HepG2 (cell line): Measurements from ENCODE around the gene TRIM27. TPM values are rescaled to one million over a fixed set of nuclear protein-coding genes. Genes with fewer than 3 reads are reported as not detected.

Source experiments
- CHCHD3 ChIP-seq: sonication (generic); formaldehyde crosslinking; IDR thresholded peaks from 2 replicates; pipeline ENCODE4 v1.8.0; 2022; ENCODE audit warnings: mild to moderate bottlenecking, missing genetic modification reagents, moderate library complexity
- DRAP1 ChIP-seq: IDR thresholded peaks from 2 replicates; pipeline ENCODE4 v1.6.1; 2016; ENCODE audit warnings: missing genetic modification reagents, missing compliant biosample characterization
- EED ChIP-seq: sonication (generic); formaldehyde crosslinking; IDR thresholded peaks from 2 replicates; pipeline ENCODE4 v1.5.0; 2020; ENCODE audit warnings: mild to moderate bottlenecking, missing genetic modification reagents
- ELF1 ChIP-seq: sonication (generic); formaldehyde crosslinking; IDR thresholded peaks from 2 replicates; pipeline ENCODE4 v1.4.0; 2020; ENCODE audit warnings: missing genetic modification reagents
- HNRNPH1 ChIP-seq: fragments of 200-400 bp; formaldehyde crosslinking; optimal IDR thresholded peaks from 2 replicates; pipeline ENCODE3; 2017; ENCODE audit warnings: mild to moderate bottlenecking, low read depth, low read length
- KDM5B ChIP-seq: sonication (generic); formaldehyde crosslinking; IDR thresholded peaks from 2 replicates; pipeline ENCODE4 v1.4.0; 2020; ENCODE audit warnings: missing genetic modification reagents, mild to moderate bottlenecking, borderline replicate concordance
- KLF16 ChIP-seq, 2 experiments: sonication (generic) in 1 of 2; formaldehyde crosslinking in 1 of 2; IDR thresholded peaks; 2 replicates each; pipeline versions ENCODE4 v1.6.1 to v1.8.0; 2016 to 2023; ENCODE audit warnings: missing genetic modification reagents in 2 of 2, missing compliant biosample characterization in 1 of 2
- RAD21 ChIP-seq: fragments of 450-650 bp; formaldehyde crosslinking; IDR thresholded peaks from 2 replicates; pipeline ENCODE4 v1.5.0; 2020; ENCODE audit warnings: mild to moderate bottlenecking
- TBX2 ChIP-seq: sonication (generic); formaldehyde crosslinking; IDR thresholded peaks from 2 replicates; pipeline ENCODE4 v1.5.0; 2020; ENCODE audit warnings: missing genetic modification reagents, mild to moderate bottlenecking, borderline replicate concordance
- ZKSCAN5 ChIP-seq: sonication (generic); formaldehyde crosslinking; IDR thresholded peaks from 2 replicates; pipeline ENCODE4 v1.5.1; 2020; ENCODE audit warnings: mild to moderate bottlenecking, missing genetic modification reagents
- ZMYM4 ChIP-seq: sonication (generic); formaldehyde crosslinking; IDR thresholded peaks from 2 replicates; pipeline ENCODE4 v1.8.1; 2023; ENCODE audit warnings: mild to moderate bottlenecking, missing genetic modification reagents
- ZNF160 ChIP-seq: sonication (generic); formaldehyde crosslinking; IDR thresholded peaks from 2 replicates; pipeline ENCODE4 v1.8.0; 2022; ENCODE audit warnings: mild to moderate bottlenecking, inconsistent platforms, missing genetic modification reagents
- ZNF256 ChIP-seq: sonication (generic); formaldehyde crosslinking; conservative IDR thresholded peaks from 2 replicates; pipeline ENCODE4 v1.4.0; 2020; ENCODE audit warnings: missing genetic modification reagents
- ZNF382 ChIP-seq: sonication (generic); formaldehyde crosslinking; IDR thresholded peaks from 2 replicates; pipeline ENCODE4 v1.5.0; 2020; ENCODE audit warnings: missing genetic modification reagents, mild to moderate bottlenecking, borderline replicate concordance
- ZNF556 ChIP-seq: sonication (generic); formaldehyde crosslinking; IDR thresholded peaks from 2 replicates; pipeline ENCODE4 v1.4.0; 2020; ENCODE audit warnings: mild to moderate bottlenecking, missing genetic modification reagents, borderline replicate concordance
- ZNF841 ChIP-seq: sonication (generic); formaldehyde crosslinking; IDR thresholded peaks from 2 replicates; pipeline ENCODE4 v1.8.1; 2023; ENCODE audit warnings: missing genetic modification reagents, borderline replicate concordance
- ZSCAN20 ChIP-seq: sonication (generic); formaldehyde crosslinking; IDR thresholded peaks from 2 replicates; pipeline ENCODE4 v1.4.0; 2020; ENCODE audit warnings: missing genetic modification reagents, mild to moderate bottlenecking, borderline replicate concordance
- polyA plus RNA-seq, 8 experiments: library from polyadenylated mRNA; depleted of rRNA in 3 of 8; stranded (reverse) in 7 of 8; unstranded in 1 of 8; fragments of >200 nt; fragmentation: Illumina TruSeq in 4 of 8; extraction: Trizol in 4 of 8; gene quantifications; 2 replicates each; pipeline versions ENCODE4 v1.2.1 to v1.2.3, GENCODE V29; 2011 to 2016; ENCODE audit warnings: low read depth in 4 of 8, missing spikeins in 1 of 8, mixed read lengths in 1 of 8; ENCODE audit not compliant: insufficient read depth in 1 of 8
- total RNA-seq, 5 experiments: library from RNA; depleted of rRNA; stranded (reverse); fragments of >200 nt; fragmentation: Illumina TruSeq; extraction: Trizol; gene quantifications; 2 replicates each; pipeline ENCODE4 v1.2.3, GENCODE V29; 2016; ENCODE audit warnings: low read depth in 1 of 5
- TF ChIP-seq, protein P1 (sequence below): sonication (generic); formaldehyde crosslinking; IDR thresholded peaks from 2 replicates; pipeline ENCODE4 v1.8.1; 2023; ENCODE audit warnings: mild to moderate bottlenecking, inconsistent platforms, moderate library complexity, missing genetic modification reagents, borderline replicate concordance
- TF ChIP-seq, protein P2 (sequence below): sonication (generic); formaldehyde crosslinking; IDR thresholded peaks from 2 replicates; pipeline ENCODE4 v1.8.0; 2022; ENCODE audit warnings: missing genetic modification reagents, low read depth, mild to moderate bottlenecking, borderline replicate concordance
- TF ChIP-seq, protein P3 (sequence below): IDR thresholded peaks from 2 replicates; pipeline ENCODE4 v1.6.1; 2016
- TF ChIP-seq, protein P4 (sequence below): sonication (generic); formaldehyde crosslinking; IDR thresholded peaks from 2 replicates; pipeline ENCODE4 v1.8.0; 2022; ENCODE audit warnings: mild to moderate bottlenecking, missing genetic modification reagents
- TF ChIP-seq, protein P5 (sequence below): sonication (generic); formaldehyde crosslinking; IDR thresholded peaks from 2 replicates; pipeline ENCODE4 v1.5.0; 2020; ENCODE audit warnings: mild to moderate bottlenecking, missing genetic modification reagents

The TRIM27 gene
- total and polyA plus RNA-seq, 2 of the 13 experiments (the other 11 are each of a cell fraction or from before 2014, with no cell fraction given): 88.6 to 112 TPM

DNA sequence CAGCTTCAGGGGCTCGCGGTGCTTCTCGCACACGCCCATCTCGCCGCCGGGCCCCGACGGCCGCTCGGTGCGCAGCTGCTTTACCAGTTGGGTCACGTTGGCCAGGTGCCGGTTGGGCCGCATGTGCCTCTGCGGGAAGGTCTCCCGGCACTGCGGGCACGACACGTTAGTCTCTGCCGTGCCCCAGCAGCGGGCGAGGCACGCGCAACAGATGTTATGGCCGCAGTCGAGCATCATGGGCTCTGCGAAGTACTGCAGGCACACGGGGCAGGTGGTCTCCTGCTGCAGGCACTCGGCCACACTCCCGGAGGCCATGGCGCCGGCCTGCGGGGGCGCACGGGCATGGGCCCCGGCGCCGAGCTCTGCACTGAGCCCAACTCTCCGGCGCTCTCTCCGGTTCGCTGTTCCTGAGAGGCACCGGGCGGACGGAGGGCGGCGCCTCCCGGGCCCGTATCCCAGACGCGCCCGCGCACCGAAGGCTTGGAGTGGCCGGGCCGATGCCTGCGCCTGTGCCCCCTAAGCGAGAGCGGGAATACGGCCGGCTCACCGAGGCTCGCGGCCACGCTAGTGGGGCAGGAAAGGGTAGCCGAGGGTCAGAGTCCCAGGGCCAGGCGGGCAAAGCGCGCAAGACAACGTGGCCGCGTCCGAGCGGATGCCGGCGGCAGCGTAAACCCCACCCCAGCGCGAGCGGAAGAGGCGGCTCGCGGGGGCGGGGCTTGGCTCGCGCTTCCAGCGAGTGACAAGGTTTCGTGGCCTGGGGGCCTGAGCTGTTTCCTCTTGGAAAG lies at the start of gene TRIM27 (continued):
- TF ChIP-seq, protein P1, sequence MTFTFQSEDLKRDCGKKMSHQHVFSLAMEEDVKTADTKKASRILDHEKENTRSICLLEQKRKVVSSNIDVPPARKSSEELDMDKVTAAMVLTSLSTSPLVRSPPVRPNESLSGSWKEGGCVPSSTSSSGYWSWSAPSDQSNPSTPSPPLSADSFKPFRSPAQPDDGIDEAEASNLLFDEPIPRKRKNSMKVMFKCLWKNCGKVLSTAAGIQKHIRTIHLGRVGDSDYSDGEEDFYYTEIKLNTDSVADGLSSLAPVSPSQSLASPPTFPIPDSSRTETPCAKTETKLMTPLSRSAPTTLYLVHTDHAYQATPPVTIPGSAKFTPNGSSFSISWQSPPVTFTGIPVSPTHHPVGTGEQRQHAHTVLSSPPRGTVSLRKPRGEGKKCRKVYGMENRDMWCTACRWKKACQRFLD (CRISPR knock-in tag): peak; percentile 94
- peak; percentile 95 for TF ChIP-seq DRAP1 (CRISPR knock-in tag)
- TF ChIP-seq ZNF382 (CRISPR knock-in tag): no peak; the same call in 1 of the 2 replicates
- TF ChIP-seq CHCHD3 (CRISPR knock-in tag): peak; percentile 27; the same call in 1 of the 2 replicates
- TF ChIP-seq EED (CRISPR knock-in tag): peak; percentile 36
- TF ChIP-seq RAD21: peak; percentile 43
- TF ChIP-seq, protein P2, sequence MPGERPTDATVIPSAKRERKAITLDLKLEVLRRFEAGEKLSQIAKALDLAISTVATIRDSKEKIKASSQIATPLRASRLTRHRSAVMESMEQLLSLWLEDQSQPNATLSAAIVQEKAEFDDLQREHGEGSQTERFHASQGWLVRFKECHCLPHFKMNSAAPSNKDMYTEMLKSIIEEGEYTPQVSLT (CRISPR knock-in tag): 0 out of 2 replicates have a peak, but pooled peaks have one; percentile 60
- no peak; the same call in none of the 2 replicates for TF ChIP-seq ZSCAN20 (CRISPR knock-in tag)
- no peak; the same call in 1 of the 2 replicates for TF ChIP-seq ZNF841 (CRISPR knock-in tag)
- TF ChIP-seq KDM5B (CRISPR knock-in tag): peak; percentile 97
- no peak; the same call in 1 of the 2 replicates for TF ChIP-seq TBX2 (CRISPR knock-in tag)
- peak; percentile 84 for TF ChIP-seq ELF1 (CRISPR knock-in tag)
- peak; percentile 92 for TF ChIP-seq ZNF556 (CRISPR knock-in tag)
- TF ChIP-seq, protein P3, sequence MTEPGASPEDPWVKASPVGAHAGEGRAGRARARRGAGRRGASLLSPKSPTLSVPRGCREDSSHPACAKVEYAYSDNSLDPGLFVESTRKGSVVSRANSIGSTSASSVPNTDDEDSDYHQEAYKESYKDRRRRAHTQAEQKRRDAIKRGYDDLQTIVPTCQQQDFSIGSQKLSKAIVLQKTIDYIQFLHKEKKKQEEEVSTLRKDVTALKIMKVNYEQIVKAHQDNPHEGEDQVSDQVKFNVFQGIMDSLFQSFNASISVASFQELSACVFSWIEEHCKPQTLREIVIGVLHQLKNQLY: no peak; the same call in 1 of the 2 replicates
- TF ChIP-seq, protein P4, sequence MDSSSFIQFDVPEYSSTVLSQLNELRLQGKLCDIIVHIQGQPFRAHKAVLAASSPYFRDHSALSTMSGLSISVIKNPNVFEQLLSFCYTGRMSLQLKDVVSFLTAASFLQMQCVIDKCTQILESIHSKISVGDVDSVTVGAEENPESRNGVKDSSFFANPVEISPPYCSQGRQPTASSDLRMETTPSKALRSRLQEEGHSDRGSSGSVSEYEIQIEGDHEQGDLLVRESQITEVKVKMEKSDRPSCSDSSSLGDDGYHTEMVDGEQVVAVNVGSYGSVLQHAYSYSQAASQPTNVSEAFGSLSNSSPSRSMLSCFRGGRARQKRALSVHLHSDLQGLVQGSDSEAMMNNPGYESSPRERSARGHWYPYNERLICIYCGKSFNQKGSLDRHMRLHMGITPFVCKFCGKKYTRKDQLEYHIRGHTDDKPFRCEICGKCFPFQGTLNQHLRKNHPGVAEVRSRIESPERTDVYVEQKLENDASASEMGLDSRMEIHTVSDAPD (CRISPR knock-in tag): no peak
- peak; percentile 69 to 95 for TF ChIP-seq KLF16 (CRISPR knock-in tag; IDR thresholded peaks at IDR 0.05)
- peak; percentile 85 for TF ChIP-seq ZMYM4 (CRISPR knock-in tag)
- TF ChIP-seq ZKSCAN5 (CRISPR knock-in tag): 0 out of 2 replicates have a peak, but pooled peaks have one; percentile 14
- no peak for TF ChIP-seq ZNF256
- no peak for TF ChIP-seq HNRNPH1
- peak; percentile 18; the same call in 1 of the 2 replicates for TF ChIP-seq ZNF160 (CRISPR knock-in tag)
- TF ChIP-seq, protein P5, sequence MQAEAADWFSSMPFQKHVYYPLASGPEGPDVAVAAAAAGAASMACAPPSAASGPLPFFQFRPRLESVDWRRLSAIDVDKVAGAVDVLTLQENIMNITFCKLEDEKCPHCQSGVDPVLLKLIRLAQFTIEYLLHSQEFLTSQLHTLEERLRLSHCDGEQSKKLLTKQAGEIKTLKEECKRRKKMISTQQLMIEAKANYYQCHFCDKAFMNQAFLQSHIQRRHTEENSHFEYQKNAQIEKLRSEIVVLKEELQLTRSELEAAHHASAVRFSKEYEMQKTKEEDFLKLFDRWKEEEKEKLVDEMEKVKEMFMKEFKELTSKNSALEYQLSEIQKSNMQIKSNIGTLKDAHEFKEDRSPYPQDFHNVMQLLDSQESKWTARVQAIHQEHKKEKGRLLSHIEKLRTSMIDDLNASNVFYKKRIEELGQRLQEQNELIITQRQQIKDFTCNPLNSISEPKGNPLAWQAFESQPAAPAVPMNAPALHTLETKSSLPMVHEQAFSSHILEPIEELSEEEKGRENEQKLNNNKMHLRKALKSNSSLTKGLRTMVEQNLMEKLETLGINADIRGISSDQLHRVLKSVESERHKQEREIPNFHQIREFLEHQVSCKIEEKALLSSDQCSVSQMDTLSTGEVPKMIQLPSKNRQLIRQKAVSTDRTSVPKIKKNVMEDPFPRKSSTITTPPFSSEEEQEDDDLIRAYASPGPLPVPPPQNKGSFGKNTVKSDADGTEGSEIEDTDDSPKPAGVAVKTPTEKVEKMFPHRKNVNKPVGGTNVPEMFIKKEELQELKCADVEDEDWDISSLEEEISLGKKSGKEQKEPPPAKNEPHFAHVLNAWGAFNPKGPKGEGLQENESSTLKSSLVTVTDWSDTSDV (CRISPR knock-in tag): peak; percentile 89
